GM19397 (cell line): ENCODE results near the gene DES.

ENCODE experiments used
- ATAC-seq: cut with Tn5 transposase; IDR thresholded peaks from one replicate; pipeline ENCODE4 v1.9.1; 2021; ENCODE audit warnings: mild to moderate bottlenecking, moderate library complexity; ENCODE audit not compliant: unreplicated experiment

DES gene

GRCh38 chr2:219419331-219420197 lies 1.4 kb downstream of the DES start:
- no peak for ATAC-seq

GRCh38 chr2:219420687-219421086 lies 2.5 kb downstream of the DES start:
- ATAC-seq = no peak

GRCh38 chr2:219421323-219421722 lies 3.1 kb downstream of the DES start:
- no peak for ATAC-seq

- ATAC-seq = no peak
Observed at GRCh38 chr2:219422952-219423534, 4.9 kb downstream of the DES start.

- ATAC-seq = no peak
Observed at GRCh38 chr2:219423652-219424377, 5.6 kb downstream of the DES start.

- ATAC-seq = no peak
Observed at GRCh38 chr2:219425238-219426067, 7.3 kb downstream of the DES start.

GRCh38 chr2:219426068-219426443 lies 7.9 kb downstream of the DES start:
- ATAC-seq = no peak

GRCh38 chr2:219426534-219427136 lies 8.5 kb downstream of the DES start:
- ATAC-seq = no peak

GRCh38 chr2:219428469-219428868 lies 10.3 kb downstream of the DES start:
- no peak for ATAC-seq

GRCh38 chr2:219429958-219430606 lies 11.9 kb downstream of the DES start:
- no peak for ATAC-seq

- no peak for ATAC-seq
Observed at GRCh38 chr2:219430633-219431615, 12.7 kb downstream of the DES start.

- ATAC-seq = no peak
Observed at GRCh38 chr2:219433666-219434467, 15.7 kb downstream of the DES start.

GRCh38 chr2:219434468-219434717 lies 16.2 kb downstream of the DES start:
- ATAC-seq = no peak

- no peak for ATAC-seq
Observed at GRCh38 chr2:219434718-219435525, 16.7 kb downstream of the DES start, which contains the start of gene SPEG. Gene SPEG, plus strand, starts transcription at chr2:219434843. Its CDS starts 135 bp downstream, at chr2:219434978.

GRCh38 chr2:219435701-219436100 lies 17.5 kb downstream of the DES start:
- no peak for ATAC-seq

- ATAC-seq = no peak
Observed at GRCh38 chr2:219436491-219436890, 18.3 kb downstream of the DES start.

GRCh38 chr2:219437141-219437540 lies 19.0 kb downstream of the DES start:
- ATAC-seq = no peak
